GM10266 (cell line): Measurements from ENCODE around the gene MYH15.
A peak's percentile ranks its signal among the peaks of the same experiment; 100 is the strongest.

Experiments
- DNase-seq: peaks from one replicate; pipeline ENCODE4 v3.0.0; 2012; ENCODE audit errors: extremely low spot score
- TF ChIP-seq, protein P1 (sequence below): IDR thresholded peaks from 2 replicates; pipeline ENCODE4 v1.5.1; 2012; ENCODE audit warnings: mild to moderate bottlenecking, low read depth; ENCODE audit not compliant: control insufficient read depth, insufficient read depth; ENCODE audit errors: missing control alignments

MYH15 gene

DNA sequence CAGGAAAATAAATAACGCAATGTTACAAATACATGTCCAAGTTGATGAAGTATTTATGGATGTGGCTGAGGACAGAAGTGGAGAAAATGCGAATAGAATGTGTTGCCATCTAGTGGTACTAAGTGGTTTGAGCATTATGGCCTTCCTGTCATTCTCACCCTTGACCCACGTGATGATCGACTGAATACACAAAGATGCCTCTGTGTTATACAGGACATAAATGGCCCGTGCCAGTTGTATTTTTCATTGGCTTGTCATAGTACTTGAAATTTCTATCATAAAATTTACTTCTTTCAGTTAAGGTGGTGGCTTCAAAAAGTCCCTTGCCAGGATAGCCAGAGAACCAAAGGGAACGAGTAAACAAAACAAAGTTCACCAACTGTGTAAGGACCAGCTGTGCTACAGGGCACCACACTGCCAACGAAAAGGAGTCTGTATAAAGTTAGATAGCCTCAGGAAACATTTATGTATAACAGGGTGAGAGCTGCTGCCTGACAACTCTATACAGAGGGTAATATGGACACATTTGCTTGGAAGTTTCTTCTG, 103.7 kb downstream of the MYH15 start:
- TF ChIP-seq, protein P1, sequence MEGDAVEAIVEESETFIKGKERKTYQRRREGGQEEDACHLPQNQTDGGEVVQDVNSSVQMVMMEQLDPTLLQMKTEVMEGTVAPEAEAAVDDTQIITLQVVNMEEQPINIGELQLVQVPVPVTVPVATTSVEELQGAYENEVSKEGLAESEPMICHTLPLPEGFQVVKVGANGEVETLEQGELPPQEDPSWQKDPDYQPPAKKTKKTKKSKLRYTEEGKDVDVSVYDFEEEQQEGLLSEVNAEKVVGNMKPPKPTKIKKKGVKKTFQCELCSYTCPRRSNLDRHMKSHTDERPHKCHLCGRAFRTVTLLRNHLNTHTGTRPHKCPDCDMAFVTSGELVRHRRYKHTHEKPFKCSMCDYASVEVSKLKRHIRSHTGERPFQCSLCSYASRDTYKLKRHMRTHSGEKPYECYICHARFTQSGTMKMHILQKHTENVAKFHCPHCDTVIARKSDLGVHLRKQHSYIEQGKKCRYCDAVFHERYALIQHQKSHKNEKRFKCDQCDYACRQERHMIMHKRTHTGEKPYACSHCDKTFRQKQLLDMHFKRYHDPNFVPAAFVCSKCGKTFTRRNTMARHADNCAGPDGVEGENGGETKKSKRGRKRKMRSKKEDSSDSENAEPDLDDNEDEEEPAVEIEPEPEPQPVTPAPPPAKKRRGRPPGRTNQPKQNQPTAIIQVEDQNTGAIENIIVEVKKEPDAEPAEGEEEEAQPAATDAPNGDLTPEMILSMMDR = peak; percentile 85
- peak; percentile 62 for DNase-seq

DNA sequence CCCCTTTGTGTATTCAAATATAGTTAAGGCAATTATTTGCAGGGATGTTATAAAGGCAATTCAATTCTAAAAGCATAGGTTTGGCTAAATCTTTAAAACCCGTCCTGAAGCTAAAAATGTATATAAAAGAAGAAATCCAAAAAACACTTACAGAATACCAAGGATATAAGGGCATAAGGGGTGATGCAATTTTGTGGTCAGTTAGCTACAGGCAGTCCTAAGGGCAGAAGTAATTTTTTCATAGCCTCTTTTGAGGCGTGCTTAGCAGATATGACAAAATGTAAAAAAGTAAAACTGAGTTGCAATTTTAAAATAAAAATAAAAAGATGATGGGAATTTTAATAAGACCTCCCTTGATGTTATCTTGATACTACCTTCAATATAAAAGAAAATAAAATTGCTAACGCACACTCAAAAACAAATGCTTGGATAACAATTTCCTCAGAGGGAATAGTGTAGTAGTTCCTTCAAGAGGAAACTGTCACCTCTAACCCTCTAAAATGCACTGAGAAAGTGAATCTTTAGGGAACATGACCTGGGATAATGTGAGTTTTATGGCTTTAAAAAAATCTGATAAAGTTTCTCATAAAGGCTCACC, 104.2 kb downstream of the MYH15 start:
- no peak for DNase-seq
- TF ChIP-seq, protein P1 = no peak

DNA sequence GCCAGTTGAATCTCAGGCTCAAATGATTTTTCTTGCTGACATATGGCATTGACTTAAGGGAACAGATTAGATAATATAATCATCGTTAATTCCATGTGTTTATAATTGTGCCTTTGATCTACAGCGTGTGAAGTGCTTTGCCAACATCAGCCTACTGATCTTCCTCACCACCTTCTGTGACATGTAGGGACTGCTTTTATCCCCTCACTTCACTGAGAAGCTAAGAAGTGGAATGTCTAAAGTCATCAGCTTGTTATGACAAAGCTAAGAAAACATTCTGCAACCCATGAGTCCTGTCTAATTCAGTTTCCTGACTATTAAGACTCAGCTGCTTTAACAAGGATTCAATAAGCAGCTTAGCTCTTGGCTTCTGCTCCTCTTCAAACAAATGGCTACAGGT, 106.0 kb downstream of the MYH15 start:
- no peak for DNase-seq
- TF ChIP-seq, protein P1 = no peak

DNA sequence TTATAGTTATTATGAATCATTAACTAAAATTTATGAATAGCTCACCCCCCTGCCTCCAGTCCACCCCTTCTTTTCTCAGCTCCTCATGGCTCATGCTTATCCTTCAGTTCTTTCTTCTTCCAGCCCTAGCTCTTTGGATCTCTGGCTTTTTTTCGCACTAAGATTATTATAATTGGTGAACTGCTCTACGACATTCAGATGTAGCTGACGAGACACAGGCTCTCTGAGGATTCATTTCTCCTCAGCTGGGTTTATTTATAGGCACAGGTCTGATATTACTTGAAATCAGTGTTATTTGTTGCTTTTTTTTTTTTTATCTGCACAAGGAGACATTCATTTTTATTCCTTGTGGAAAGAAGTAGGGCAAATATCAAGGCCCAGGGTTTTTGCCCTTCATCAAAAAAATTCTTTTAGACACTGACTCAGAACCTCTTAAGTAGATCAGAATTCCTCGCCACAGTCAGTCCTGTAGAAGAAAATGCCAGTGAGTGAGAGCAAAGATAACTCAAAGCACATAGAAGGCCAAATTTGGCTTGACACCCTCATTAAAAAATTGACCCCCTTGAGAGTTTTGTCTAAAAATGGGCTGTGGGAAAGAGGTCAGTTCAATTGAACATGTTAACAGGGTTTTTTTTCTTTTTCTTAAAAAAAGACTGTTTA, 106.6 kb downstream of the MYH15 start:
- no peak for DNase-seq

DNA sequence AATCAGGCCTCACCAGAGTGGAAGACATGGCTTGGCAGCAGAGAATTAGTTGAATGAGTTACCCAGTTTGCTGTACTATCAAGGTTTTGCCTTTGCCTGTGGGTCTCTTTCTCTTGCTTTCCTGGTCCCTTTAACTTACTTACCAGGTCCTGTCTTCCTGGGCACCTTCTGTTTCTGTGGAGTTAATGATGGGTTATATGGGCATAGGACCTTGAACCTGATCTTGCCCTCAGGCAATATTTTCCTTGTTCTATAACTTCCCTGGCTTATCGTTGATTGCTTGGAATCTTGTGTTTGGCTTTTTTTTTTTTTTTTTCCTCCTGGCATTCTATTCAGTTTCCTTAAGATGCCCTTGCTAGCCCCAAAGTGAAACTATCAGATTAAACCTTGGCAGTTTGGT, 107.2 kb downstream of the MYH15 start:
- TF ChIP-seq, protein P1 = no peak
- no peak for DNase-seq

More for the DNA sequence above, 106.6 kb downstream of the MYH15 start:
- TF ChIP-seq, protein P1 = no peak

DNA sequence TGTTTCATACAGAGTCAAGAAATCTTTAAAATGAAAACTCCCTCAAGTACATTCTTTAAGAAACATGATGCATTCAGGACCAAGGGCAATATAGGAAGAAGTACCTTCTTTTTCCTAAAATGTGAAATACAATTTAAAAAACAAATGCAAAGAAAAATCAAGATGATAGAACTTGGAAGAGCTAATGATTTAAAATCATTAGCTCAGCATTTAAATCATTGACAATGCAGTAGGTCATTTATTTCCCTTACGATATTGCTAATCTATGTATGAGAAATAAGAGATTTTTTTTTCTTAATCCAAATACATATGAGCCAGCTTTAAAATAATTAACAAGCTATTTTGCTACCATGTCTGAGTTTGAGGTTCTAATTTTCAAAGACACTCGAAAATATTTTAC, 108.6 kb downstream of the MYH15 start:
- no peak for DNase-seq

More for the DNA sequence above, 108.6 kb downstream of the MYH15 start:
- TF ChIP-seq, protein P1 = no peak
